Measurements from ENCODE around the gene SARM1. TPM values are rescaled to one million over a fixed set of nuclear protein-coding genes. Genes with fewer than 3 reads are reported as not detected.
"Not testable (repeated sequence)": the region's sequence is repeated elsewhere in the genome, so short reads cannot be mapped to it uniquely, and the experiment has no call there.

SARM1 gene
- total RNA-seq, 1 experiment from 2014 or later, result 23.9 TPM

DNA sequence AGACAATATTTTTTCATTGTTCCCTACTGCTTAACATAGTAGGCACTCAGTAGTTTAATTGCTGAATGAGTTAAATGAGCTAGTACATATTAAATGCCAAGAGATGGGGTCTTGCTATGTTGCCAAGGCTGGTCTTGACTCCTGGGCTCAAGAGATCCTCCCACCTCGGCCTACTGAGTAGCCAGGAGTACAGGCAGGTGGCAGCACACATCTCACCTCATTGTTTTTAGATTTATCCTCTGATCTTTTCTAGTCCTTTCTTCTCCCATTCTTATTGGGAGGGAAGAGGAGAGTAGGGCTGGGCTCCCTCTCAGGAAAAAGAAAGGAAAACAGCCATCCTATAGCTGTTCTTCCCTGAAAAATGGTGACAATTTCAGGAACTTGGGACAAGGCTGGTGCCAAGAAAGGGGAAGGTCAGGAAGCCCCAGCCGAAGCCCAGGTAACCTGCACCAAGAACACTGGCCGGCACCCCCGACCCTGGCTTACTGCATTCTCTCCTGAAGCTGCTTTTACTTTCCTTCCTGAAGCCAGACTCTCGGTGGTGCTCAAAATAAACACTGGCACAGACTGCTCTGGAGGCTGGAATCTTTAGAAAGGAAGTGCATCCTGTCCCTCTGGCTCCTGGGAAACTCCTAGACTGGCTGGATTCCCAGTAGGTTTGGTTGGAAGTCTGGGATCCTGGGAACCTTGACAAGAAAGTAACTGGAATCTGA, 33.3 kb upstream of the SARM1 start:
- H3K9me3 ChIP-seq (ENCODE audit: low read length), result no peaks in the 10 kb centered on the region
- no peaks in the 10 kb centered on the region for H3K36me3 ChIP-seq (ENCODE audit: insufficient read depth, low read length)
- no peak overlapping the region for H3K9ac ChIP-seq (ENCODE audit: low read length)
- peaks cover 29% of the 10 kb centered on the region for H3K4me1 ChIP-seq (ENCODE audit: low read length)
- no peak overlapping the region for H3K4me3 ChIP-seq (ENCODE audit: low read length)
- no peaks in the 10 kb centered on the region for H3K27me3 ChIP-seq (ENCODE audit: low read length)
- no peak overlapping the region for H3K27ac ChIP-seq (ENCODE audit: low read length)
- no peaks in the 10 kb centered on the region for H3K9me2 ChIP-seq (replicated peaks; ENCODE audit: insufficient read depth, low read length)
- H3K4me2 ChIP-seq (ENCODE audit: low read depth, low read length, poor library complexity, severe bottlenecking), result no peak overlapping the region
- H2AFZ ChIP-seq (ENCODE audit: low read length), result no peak overlapping the region
- H4K20me1 ChIP-seq (ENCODE audit: insufficient read depth, low read depth, low read length), result no peaks in the 10 kb centered on the region
- peaks cover 48% of the 10 kb centered on the region for H3K79me2 ChIP-seq (ENCODE audit: low read length)
- DNase-seq, result no peak

DNA sequence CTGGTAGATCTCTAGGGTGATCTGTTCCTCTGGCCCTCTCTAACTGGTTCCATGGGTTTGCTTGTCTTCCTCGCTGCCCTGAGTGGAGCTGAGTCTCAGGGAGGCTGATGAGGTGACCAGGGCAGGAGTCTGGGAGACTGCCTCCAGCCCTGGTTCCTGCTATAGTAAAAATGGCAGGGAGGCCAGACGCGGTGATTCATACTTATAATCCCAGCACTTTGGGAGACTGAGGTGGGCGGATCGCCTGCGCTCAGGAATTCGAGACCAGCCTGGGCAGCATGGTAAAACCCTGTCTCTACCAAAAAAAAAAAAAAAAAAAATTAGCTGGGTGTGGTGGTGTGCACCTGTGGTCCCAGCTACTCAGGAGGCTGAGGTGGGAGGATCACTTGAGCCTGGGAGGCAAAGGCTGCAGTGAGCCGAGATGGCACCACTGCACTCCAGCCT, 32.7 kb upstream of the SARM1 start:
- H3K36me3 ChIP-seq (ENCODE audit: insufficient read depth, low read length); H3K9ac ChIP-seq (ENCODE audit: low read length); H3K4me2 ChIP-seq (ENCODE audit: low read depth, low read length, poor library complexity, severe bottlenecking); H3K4me3 ChIP-seq (ENCODE audit: low read length); H2AFZ ChIP-seq (ENCODE audit: low read length); H3K27ac ChIP-seq (ENCODE audit: low read length); H3K27me3 ChIP-seq (ENCODE audit: low read length); H4K20me1 ChIP-seq (ENCODE audit: insufficient read depth, low read depth, low read length); DNase-seq; H3K9me2 ChIP-seq (replicated peaks; ENCODE audit: insufficient read depth, low read length); H3K9me3 ChIP-seq (ENCODE audit: low read length): not testable (repeated sequence)
- H3K79me2 ChIP-seq (ENCODE audit: low read length), result peaks cover 42% of the 10 kb centered on the region
- peaks cover 23% of the 10 kb centered on the region for H3K4me1 ChIP-seq (ENCODE audit: low read length)

DNA sequence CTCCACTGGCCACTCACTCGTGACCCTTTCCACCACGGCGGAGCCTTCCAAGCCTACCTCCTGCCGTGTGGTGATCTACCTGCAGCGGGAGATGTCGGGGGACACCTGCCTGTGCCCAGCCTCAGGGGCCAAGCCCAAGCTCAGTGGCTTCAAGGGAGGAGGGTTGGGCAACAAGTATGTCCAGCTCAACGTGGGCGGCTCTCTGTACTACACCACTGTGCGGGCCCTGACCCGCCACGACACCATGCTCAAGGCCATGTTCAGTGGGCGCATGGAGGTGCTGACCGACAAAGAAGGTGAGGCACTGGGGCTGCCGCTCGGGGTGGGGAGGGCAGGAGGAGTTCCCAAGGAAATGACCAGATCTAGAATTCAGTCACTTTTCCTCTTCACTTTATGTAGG, 32.1 kb upstream of the SARM1 start:
- DNase-seq, result no peak
- Histone ChIP-seq H3K9me2 (replicated peaks; ENCODE audit: insufficient read depth, low read length) (no peaks in the 10 kb centered on the region), H2AFZ (ENCODE audit: low read length) (no peak overlapping the region), H3K9me3 (ENCODE audit: low read length) (no peaks in the 10 kb centered on the region), H3K27ac (ENCODE audit: low read length) (no peak overlapping the region), H3K9ac (ENCODE audit: low read length) (no peak overlapping the region), H3K4me3 (ENCODE audit: low read length) (no peak overlapping the region), H4K20me1 (ENCODE audit: insufficient read depth, low read depth, low read length) (no peaks in the 10 kb centered on the region), H3K79me2 (ENCODE audit: low read length) (peaks cover 36% of the 10 kb centered on the region), H3K4me2 (ENCODE audit: low read depth, low read length, poor library complexity, severe bottlenecking) (no peak overlapping the region), H3K27me3 (ENCODE audit: low read length) (no peaks in the 10 kb centered on the region), H3K36me3 (ENCODE audit: insufficient read depth, low read length) (no peaks in the 10 kb centered on the region), H3K4me1 (ENCODE audit: low read length) (peaks cover 17% of the 10 kb centered on the region)

DNA sequence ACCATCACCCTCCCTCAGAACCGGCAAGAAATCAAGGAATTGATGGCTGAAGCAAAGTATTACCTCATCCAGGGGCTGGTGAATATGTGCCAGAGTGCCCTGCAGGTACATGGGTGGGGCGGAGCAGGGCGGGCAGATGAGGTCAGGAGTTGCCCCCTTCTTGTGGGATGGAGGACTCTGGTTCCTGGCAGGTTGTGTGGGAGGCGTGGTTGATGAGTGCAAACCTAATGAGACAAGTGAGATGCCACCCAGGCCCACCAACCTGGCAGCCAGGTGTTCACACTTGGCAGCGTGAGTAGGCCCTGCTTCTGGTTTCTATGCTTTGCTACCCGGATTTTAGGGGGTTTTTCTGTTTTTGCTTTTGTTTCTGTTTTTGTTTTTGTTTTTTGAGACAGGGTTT, 31.1 kb upstream of the SARM1 start:
- H3K27me3 ChIP-seq (ENCODE audit: low read length), result no peaks in the 10 kb centered on the region
- no peaks in the 10 kb centered on the region for H3K36me3 ChIP-seq (ENCODE audit: insufficient read depth, low read length)
- no peak overlapping the region for H3K4me2 ChIP-seq (ENCODE audit: low read depth, low read length, poor library complexity, severe bottlenecking)
- no peak overlapping the region for H2AFZ ChIP-seq (ENCODE audit: low read length)
- no peaks in the 10 kb centered on the region for H4K20me1 ChIP-seq (ENCODE audit: insufficient read depth, low read depth, low read length)
- H3K27ac ChIP-seq (ENCODE audit: low read length), result no peak overlapping the region
- peaks cover 29% of the 10 kb centered on the region for H3K79me2 ChIP-seq (ENCODE audit: low read length)
- H3K9me2 ChIP-seq (replicated peaks; ENCODE audit: insufficient read depth, low read length), result no peaks in the 10 kb centered on the region
- peaks cover 14% of the 10 kb centered on the region for H3K4me1 ChIP-seq (ENCODE audit: low read length)
- no peak overlapping the region for H3K9ac ChIP-seq (ENCODE audit: low read length)
- H3K9me3 ChIP-seq (ENCODE audit: low read length), result no peaks in the 10 kb centered on the region
- no peak for DNase-seq
- no peak overlapping the region for H3K4me3 ChIP-seq (ENCODE audit: low read length)

DNA sequence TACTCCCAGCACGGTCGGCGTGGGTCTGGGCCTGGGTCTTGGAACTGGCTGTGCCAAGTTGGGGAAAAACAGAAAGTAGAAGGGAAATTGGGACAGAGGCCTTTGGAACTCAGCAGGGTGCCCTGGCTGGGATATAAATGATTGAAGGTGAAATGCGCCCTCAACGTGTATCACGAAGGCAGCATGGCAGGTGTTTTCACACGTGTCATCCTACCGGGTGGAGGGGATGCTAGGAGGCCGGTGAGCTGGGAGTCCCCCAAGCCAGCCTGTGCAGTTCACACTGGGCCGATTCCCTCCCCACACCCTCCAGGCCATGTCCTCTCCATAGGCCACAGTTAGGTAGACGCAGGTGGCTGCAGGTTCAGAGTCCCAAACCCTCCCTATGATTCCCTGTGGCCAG, 30.0 kb upstream of the SARM1 start:
- Histone ChIP-seq H3K9me3 (ENCODE audit: low read length) (no peaks in the 10 kb centered on the region), H4K20me1 (ENCODE audit: insufficient read depth, low read depth, low read length) (no peaks in the 10 kb centered on the region), H3K4me3 (ENCODE audit: low read length) (no peak overlapping the region), H2AFZ (ENCODE audit: low read length) (no peak overlapping the region), H3K9me2 (replicated peaks; ENCODE audit: insufficient read depth, low read length) (no peaks in the 10 kb centered on the region), H3K9ac (ENCODE audit: low read length) (no peak overlapping the region), H3K4me2 (ENCODE audit: low read depth, low read length, poor library complexity, severe bottlenecking) (no peak overlapping the region), H3K36me3 (ENCODE audit: insufficient read depth, low read length) (no peaks in the 10 kb centered on the region; the same call in 1 of the 2 replicates), H3K27ac (ENCODE audit: low read length) (no peak overlapping the region), H3K79me2 (ENCODE audit: low read length) (peaks cover 20% of the 10 kb centered on the region), H3K4me1 (ENCODE audit: low read length) (peaks cover 10% of the 10 kb centered on the region), H3K27me3 (ENCODE audit: low read length) (no peaks in the 10 kb centered on the region)
- no peak for DNase-seq

DNA sequence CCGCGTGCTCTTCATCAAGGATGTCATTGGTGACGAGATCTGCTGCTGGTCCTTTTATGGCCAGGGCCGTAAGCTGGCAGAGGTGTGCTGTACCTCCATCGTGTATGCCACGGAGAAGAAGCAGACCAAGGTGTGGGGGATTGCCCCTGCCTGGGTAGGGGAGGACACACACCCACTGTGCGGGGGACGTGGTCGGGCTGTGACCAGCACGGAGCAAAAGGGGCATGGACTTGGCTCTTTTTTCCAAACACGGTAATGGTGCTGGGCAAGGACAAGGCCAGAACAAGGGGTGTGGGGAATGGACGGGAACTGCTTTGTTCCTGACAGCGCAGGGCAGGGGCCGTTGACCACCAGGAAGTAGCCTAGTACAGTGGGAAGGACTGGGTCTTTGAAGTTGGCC, 29.2 kb upstream of the SARM1 start:
- no peaks in the 10 kb centered on the region for H4K20me1 ChIP-seq (ENCODE audit: insufficient read depth, low read depth, low read length)

DNA sequence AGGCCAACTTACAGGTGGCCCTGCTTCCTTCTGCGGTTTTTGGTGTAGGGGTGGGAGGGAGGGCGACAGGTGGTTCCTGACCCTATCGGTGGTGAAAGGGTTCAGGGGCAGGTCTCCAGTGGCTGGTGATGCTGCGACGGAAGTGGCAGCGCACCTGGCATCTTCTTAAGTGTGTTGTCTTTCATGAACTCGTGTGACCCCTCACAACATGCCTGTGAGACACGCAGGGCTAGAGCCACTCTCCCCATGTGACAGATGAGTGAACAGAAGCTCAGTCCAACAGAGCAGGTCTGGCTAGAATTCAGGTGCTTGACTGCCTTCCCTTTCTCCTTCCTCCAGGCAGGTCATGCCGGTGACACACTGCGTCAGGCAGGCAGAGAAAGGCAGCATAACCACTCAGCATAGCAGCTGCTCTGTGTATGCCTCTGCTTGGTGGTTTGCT, 28.0 kb upstream of the SARM1 start:
- H3K4me3 ChIP-seq (ENCODE audit: low read length), result no peak overlapping the region

More for the DNA sequence above, 29.2 kb upstream of the SARM1 start:
- peaks cover 12% of the 10 kb centered on the region for H3K79me2 ChIP-seq (ENCODE audit: low read length)
- H3K9ac ChIP-seq (ENCODE audit: low read length), result no peak overlapping the region; the same call in 1 of the 2 replicates
- H2AFZ ChIP-seq (ENCODE audit: low read length), result no peak overlapping the region
- no peaks in the 10 kb centered on the region for H3K27me3 ChIP-seq (ENCODE audit: low read length)
- no peak overlapping the region for H3K4me3 ChIP-seq (ENCODE audit: low read length)
- DNase-seq, result no peak
- H3K9me3 ChIP-seq (ENCODE audit: low read length), result no peaks in the 10 kb centered on the region
- no peak overlapping the region for H3K4me2 ChIP-seq (ENCODE audit: low read depth, low read length, poor library complexity, severe bottlenecking)
- H3K27ac ChIP-seq (ENCODE audit: low read length), result no peak overlapping the region
- no peaks in the 10 kb centered on the region for H3K9me2 ChIP-seq (replicated peaks; ENCODE audit: insufficient read depth, low read length)
- H3K36me3 ChIP-seq (ENCODE audit: insufficient read depth, low read length), result no peaks in the 10 kb centered on the region; the same call in 1 of the 2 replicates
- peaks cover 3% of the 10 kb centered on the region; the same call in 1 of the 2 replicates for H3K4me1 ChIP-seq (ENCODE audit: low read length)

DNA sequence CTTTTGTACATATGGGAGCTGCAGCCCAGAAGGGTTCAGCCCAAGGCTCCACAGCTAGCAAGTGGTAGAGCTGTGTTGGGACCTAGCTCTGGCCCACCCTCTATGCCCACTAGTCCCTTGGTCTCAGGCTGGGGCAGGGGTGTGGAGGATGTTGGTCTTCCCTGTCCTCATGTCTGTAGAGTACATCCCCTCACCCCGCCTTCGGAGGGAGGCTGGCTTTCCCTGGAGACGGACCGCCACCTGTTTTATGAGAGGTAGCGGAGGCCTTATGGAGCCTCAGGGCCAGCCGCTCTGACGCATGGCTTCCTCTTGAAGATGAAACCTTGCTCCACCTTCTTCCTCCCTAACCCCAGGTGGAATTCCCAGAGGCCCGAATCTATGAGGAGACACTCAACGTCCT, 27.5 kb upstream of the SARM1 start:
- no peak overlapping the region for H3K9ac ChIP-seq (ENCODE audit: low read length)
- no peaks in the 10 kb centered on the region for H3K9me2 ChIP-seq (replicated peaks; ENCODE audit: insufficient read depth, low read length)

More for the DNA sequence above, 28.0 kb upstream of the SARM1 start:
- H3K4me1 ChIP-seq (ENCODE audit: low read length), result peaks cover 3% of the 10 kb centered on the region; the same call in 1 of the 2 replicates
- H3K9me3 ChIP-seq (ENCODE audit: low read length), result no peaks in the 10 kb centered on the region
- no peaks in the 10 kb centered on the region for H3K27me3 ChIP-seq (ENCODE audit: low read length)
- no peak for DNase-seq
- no peaks in the 10 kb centered on the region for H4K20me1 ChIP-seq (ENCODE audit: insufficient read depth, low read depth, low read length)
- H2AFZ ChIP-seq (ENCODE audit: low read length), result no peak overlapping the region
- no peak overlapping the region for H3K9ac ChIP-seq (ENCODE audit: low read length)
- no peak overlapping the region for H3K4me2 ChIP-seq (ENCODE audit: low read depth, low read length, poor library complexity, severe bottlenecking)
- H3K79me2 ChIP-seq (ENCODE audit: low read length), result peaks cover 2% of the 10 kb centered on the region; the same call in 1 of the 2 replicates
- H3K36me3 ChIP-seq (ENCODE audit: insufficient read depth, low read length), result peaks cover under 1% of the 10 kb centered on the region; the same call in 1 of the 2 replicates
- H3K27ac ChIP-seq (ENCODE audit: low read length), result no peak overlapping the region
- H3K9me2 ChIP-seq (replicated peaks; ENCODE audit: insufficient read depth, low read length), result no peaks in the 10 kb centered on the region

More for the DNA sequence above, 27.5 kb upstream of the SARM1 start:
- Histone ChIP-seq H2AFZ (ENCODE audit: low read length) (no peak overlapping the region), H3K36me3 (ENCODE audit: insufficient read depth, low read length) (peaks cover 5% of the 10 kb centered on the region; the same call in 1 of the 2 replicates), H4K20me1 (ENCODE audit: insufficient read depth, low read depth, low read length) (no peaks in the 10 kb centered on the region), H3K4me2 (ENCODE audit: low read depth, low read length, poor library complexity, severe bottlenecking) (no peak overlapping the region), H3K79me2 (ENCODE audit: low read length) (no peaks in the 10 kb centered on the region), H3K9me3 (ENCODE audit: low read length) (no peaks in the 10 kb centered on the region), H3K27me3 (ENCODE audit: low read length) (no peaks in the 10 kb centered on the region), H3K4me1 (ENCODE audit: low read length) (peaks cover 3% of the 10 kb centered on the region; the same call in 1 of the 2 replicates), H3K27ac (ENCODE audit: low read length) (no peak overlapping the region), H3K4me3 (ENCODE audit: low read length) (no peak overlapping the region)
- DNase-seq, result no peak

Measured in Karpas-422 (cell line).